HG02981 (cell line): ENCODE data around the gene TP53TG5.
"Not testable (repeated sequence)": the region's sequence is repeated elsewhere in the genome, so short reads cannot be mapped to it uniquely, and the experiment has no call there.

ENCODE experiments used
- ATAC-seq: cut with Tn5 transposase; IDR thresholded peaks from one replicate; pipeline ENCODE4 v1.9.1; 2021; ENCODE audit warnings: mild to moderate bottlenecking, moderate library complexity; ENCODE audit not compliant: unreplicated experiment

TP53TG5 gene

GRCh38 chr20:45368221-45368980 is 9.7 kb downstream of the TP53TG5 start:
- peak; percentile 72 for ATAC-seq

DNA sequence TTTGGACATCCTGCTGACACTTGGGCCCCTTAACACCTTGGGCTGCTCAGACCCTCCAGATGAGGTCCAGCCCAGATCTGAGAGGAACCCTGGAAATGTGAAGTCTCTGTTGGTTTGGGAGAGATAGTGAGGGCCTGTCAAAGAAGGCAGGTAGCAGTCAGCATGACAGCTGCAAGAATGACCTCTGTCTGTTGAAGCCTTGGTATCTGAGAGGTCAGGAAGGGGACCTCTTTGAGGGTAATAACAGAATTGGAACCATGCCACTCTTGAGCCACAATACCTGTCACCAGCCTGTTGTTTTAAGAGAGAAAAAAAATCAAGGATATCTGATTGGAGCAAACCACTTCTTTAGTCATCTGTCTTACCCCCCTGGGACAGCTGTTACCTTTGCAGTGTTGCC is 11.0 kb downstream of the TP53TG5 start:
- ATAC-seq = no peak

DNA sequence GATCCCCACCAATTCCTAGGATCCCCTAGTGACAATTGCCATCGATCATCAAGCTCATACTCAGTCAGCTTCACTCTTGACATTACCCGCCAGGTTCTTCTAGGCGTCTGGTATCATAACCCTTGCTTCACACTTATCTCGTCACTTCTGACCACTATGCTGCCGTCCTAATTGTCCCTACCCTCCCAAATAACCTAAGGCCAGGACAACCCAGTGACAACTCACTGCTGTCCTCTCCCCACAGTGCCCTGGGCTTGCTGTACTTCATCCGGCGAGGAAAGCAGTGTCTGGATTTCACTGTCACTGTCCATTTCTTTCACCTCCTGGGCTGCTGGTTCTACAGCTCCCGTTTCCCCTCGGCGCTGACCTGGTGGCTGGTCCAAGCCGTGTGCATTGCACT is 11.5 kb downstream of the TP53TG5 start:
- no peak for ATAC-seq

GRCh38 chr20:45366192-45366591 is 11.9 kb downstream of the TP53TG5 start:
- ATAC-seq = no peak

GRCh38 chr20:45365444-45365970 is 12.6 kb downstream of the TP53TG5 start:
- ATAC-seq = no peak

GRCh38 chr20:45363611-45364492 is 14.3 kb downstream of the TP53TG5 start:
- ATAC-seq = no peak

DNA sequence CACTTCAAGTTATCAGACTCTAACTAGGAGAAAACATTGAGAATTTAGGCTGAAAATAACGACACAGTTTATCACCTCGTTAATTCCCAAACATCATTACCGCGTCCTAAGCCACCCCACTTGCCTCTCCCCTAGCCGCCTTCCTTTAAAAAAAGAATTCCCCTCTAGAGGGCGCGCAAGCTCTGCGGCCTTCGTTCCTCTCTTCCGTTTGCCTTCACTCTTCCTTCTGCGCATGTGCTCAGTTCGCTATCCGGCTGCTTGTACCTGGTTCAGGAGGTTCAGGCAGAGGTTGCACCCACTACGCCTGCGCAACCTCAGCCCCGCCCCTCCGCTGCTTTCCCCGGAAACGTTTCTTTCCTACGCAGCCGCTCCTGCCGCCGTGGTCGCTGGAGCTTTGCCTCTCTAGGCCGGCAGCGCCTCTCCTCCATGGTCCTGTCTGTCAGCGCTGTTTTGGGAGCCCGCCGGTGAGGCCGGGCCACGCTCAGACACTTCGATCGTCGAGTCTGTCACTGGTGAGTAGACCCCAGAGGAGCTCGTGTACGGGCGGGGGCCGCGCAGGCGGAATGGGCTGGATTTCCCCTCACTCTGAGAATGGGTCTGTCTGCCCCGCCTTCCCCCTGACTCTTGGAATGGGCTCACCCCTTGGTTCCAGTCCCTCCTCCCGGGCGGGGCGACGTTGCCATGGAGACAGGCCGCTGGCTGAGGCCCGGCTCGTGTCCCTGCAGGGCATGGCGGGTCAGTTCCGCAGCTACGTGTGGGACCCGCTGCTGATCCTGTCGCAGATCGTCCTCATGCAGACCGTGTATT is 15.1 kb downstream of the TP53TG5 start, which contains the start of gene SYS1:
TSS of gene SYS1 (plus strand) at position 353 of the 807 bp plus-strand sequence. CDS start at position 729, 376 bp downstream.
- peak; percentile 83 for ATAC-seq

GRCh38 chr20:45361793-45362192 is 16.3 kb downstream of the TP53TG5 start:
- ATAC-seq = no peak

DNA sequence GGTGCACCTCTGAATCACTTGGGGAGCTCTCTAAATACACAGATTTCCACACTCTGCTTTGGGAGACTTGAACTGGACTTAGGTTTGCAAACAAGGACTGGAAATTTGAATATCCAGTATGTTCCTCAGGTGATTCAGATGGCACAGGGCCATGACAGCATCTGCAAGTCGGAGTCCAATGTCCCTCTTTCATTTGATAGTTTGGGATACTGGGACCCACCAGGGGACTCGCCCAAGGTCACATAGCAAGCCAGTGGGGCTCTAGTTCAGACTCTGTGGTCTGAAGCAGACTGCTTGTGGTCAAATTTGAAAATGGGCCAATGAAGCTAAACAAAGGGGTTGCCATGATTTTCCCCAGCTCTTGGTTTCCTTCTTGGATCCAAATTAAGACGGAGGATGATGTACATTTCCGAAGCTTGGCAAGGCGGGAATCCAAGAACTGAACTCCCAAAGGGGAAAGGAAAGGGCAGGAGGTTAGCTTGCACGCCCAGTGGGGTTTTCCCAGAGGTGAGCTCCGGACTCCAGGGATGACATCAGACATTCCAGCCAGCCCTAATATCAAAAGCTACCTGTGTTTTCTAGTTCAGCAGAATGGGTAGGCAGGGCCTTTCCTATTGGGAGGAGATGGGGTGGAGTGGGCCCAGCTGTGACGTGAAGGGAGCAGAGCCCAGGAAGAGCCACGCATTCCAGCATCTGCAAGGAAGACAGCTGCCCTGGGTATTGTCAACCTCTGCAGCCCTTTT is 18.5 kb downstream of the TP53TG5 start:
- no peak for ATAC-seq

- no peak for ATAC-seq
These were observed 19.1 kb downstream of the TP53TG5 start for GRCh38 chr20:45359069-45359405.

DNA sequence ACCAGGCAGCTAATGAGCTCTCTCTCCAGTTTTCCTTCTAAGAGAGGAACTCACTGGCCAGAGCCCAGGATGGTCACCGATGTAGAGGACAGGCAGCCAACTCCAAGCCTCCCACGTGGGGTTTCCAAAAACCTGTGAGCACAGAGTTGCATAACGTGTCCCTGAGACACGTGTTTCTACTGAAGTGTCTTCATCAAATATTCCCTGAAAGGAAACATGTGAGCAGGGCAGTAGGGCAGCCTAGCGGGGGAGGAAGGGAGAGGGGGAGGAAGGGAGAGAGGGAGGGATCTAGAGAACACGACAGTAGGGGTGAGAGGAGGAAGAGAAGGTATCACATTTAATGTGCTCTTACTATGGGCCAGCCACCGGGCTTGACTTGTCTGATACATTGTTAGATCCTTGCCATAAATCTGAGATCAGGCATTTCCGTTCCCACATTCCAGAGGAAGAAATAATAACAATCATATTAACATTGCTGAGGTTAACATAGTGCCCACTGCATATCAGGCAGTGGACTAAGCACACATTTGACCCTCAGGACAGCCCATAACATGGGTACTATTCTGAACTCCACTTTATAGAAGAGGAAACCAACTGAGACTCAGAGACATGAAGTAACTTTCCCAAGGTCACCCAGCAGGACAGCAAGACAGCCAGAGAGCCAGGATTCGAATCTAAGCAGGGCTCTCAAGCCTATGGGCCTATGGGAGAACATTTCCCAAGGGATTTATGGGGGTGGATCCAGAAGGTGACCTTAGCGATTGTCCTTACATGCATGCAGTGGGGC is 19.6 kb downstream of the TP53TG5 start:
- ATAC-seq = no peak

DNA sequence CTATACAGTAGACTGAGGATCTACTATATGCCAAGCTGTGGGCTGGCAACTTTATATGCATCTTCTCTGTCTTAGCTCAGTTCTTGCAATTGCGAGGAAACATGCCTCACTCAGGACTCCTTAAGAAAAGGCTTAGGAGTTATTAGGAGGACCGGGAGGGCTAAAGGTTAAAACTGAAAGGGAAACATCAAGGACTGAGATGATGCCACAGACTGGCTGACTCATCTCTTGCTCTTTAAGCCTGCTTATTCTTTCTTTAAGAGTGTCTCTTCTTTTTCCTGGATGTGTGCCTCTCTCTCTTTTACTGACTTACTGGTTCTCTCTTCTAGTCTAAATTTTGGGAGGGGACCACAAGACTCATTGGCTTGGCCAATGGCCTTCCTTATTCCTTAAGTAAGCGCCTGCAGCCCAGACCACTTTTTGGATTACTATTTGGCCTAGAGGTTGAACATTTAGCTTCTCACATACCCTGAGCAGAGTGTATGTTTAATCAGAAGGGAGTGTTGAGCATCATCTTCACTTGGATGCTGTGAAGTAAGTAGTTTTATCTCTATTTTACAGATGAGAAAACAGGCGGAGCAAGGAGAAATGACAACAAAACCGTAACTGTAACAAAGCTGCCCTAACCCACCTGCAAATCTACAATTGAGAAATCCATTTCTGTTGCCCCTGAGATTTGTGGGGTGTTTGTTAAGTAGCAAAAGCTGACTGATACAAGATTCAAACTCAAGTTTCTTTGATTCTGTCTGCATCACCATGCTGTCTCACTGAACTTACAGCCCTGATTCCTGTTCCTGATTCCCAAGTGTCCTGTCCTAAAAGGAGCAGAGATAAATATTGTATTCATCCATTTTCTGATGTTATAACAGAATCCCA is 22.7 kb downstream of the TP53TG5 start:
- ATAC-seq = no peak

- no peak for ATAC-seq
These were observed 23.5 kb downstream of the TP53TG5 start for GRCh38 chr20:45354423-45355208.

DNA sequence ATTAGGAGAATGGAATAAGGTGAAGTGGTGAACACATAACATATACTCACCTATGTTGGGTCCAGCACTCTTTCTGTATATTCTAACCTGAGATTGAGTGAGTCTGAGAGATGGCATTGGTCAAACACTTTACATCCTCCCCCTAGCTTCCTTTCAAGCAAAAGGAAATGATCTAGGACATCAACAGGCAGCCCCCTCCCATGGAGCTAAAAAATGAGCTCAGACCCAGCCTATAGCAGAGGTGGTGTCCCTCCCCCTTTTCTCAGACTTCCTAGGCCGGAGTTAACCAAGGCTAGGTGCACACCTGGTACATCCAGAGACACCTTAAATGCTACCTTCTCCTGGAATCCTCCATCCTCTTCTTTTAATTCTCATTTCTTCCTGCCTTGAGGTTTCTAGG is 24.4 kb downstream of the TP53TG5 start:
- ATAC-seq = no peak

DNA sequence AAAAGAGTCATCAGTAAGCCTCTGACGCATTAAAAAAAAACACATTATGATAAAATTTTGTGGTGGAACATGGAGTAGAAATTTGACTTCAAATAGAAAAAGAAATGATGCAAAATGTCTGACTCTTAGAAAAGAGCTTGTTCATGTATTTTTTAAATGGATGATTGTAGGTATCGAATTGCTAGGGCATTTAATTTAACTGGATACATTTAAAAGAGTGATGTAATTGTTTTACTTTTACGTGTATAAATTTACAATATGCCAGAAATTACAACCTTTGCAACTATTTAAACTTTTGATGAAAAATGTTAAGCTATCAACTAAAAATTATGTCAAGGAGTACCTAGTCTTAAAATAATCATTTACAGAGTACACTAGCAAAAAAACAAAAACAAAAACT is 25.4 kb downstream of the TP53TG5 start:
- ATAC-seq = no peak

DNA sequence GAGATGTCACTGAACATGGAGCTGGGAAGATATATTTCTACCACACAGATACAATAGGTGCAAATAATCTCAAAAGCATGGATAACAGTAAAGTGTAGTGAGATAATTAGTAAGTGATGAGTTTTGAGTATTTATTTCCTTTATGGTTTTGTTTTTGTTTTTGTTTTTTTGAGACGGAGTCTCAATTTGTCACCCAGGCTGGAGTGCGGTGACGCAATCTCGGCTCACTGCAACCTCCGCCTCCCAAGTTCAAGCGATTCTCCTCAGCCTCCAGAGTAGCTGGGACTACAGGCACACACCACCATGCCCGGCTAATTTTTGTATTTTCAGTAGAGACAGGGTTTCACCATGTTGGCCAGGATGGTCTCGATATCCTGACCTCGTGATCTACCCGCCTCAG is 27.3 kb downstream of the TP53TG5 start:
- ATAC-seq = not testable (repeated sequence)

GRCh38 chr20:45350217-45350616 is 27.9 kb downstream of the TP53TG5 start:
- ATAC-seq = no peak
